Omental fat pad (tissue), 4 donors: ENCODE data around the gene RRP8. TPM values are rescaled to one million over a fixed set of nuclear protein-coding genes. Genes with fewer than 3 reads are reported as not detected.

Source experiments
- ATAC-seq: fragments of 150-250 bp; one replicate; pipeline ENCODE4 v1.9.1; 2016; ENCODE audit warnings: mild to moderate bottlenecking, moderate library complexity; ENCODE audit not compliant: low FRiP score
- DNase-seq: peaks from one replicate; pipeline ENCODE4 v3.0.0-alpha.2; 2019; ENCODE audit warnings: low spot score
- CTCF ChIP-seq, 3 donors: fragments of 450-650 bp; IDR thresholded peaks; one replicate each; pipeline ENCODE4 v1.5.1; 2016 to 2017; ENCODE audit warnings: antibody characterized with exemption in 3 of 3, mild to moderate bottlenecking in 3 of 3, moderate library complexity in 2 of 3
- total RNA-seq, 4 donors: library from RNA; depleted of rRNA; stranded (reverse); fragments of >200 nt; gene quantifications; one replicate each; pipeline ENCODE4 v1.1.0, GENCODE V29; 2016

The RRP8 gene
- total RNA-seq, 4 donors from 2014 or later: 16.9 to 30.4 (median 19.3) TPM

GRCh38 chr11:6627762-6628241, 24.4 kb upstream of the RRP8 start:
- TF ChIP-seq CTCF (IDR thresholded peaks at IDR 0.05): no peak
- ATAC-seq: no peak
- no peak for DNase-seq

- TF ChIP-seq CTCF (IDR thresholded peaks at IDR 0.05): no peak
- no peak for ATAC-seq
- DNase-seq: no peak
Measured at GRCh38 chr11:6626971-6627761, 23.8 kb upstream of the RRP8 start.

GRCh38 chr11:6625832-6626420, 22.5 kb upstream of the RRP8 start:
- ATAC-seq (no peak), DNase-seq (no peak)
- no peak for TF ChIP-seq CTCF (IDR thresholded peaks at IDR 0.05)

GRCh38 chr11:6625156-6625831, 21.9 kb upstream of the RRP8 start:
- no peak for DNase-seq
- TF ChIP-seq CTCF (IDR thresholded peaks at IDR 0.05): no peak
- no peak for ATAC-seq

- DNase-seq (no peak), ATAC-seq (no peak)
- TF ChIP-seq CTCF (IDR thresholded peaks at IDR 0.05): no peak
Measured at GRCh38 chr11:6623391-6624363, 20.3 kb upstream of the RRP8 start.
